Heart left ventricle (tissue), 13 donors: ENCODE data around the gene CYB561A3.

Source experiments
- CTCF ChIP-seq, 12 donors: fragments of 200-600 bp; sonication (generic) in 4 of 12; IDR thresholded peaks; one replicate each; pipeline versions ENCODE4 v1.5.0 to v1.8.0; 2018 to 2022; ENCODE audit warnings: antibody characterized with exemption in 12 of 12, mild to moderate bottlenecking in 5 of 12
- POLR2A ChIP-seq, 2 donors: fragments of 450-650 bp; IDR thresholded peaks; one replicate each; pipeline ENCODE4 v1.6.1; 2017; ENCODE audit warnings: antibody characterized with exemption in 2 of 2, mild to moderate bottlenecking in 2 of 2, moderate library complexity in 2 of 2
- donor health status: ischemic (EF 13 %, LVEDD 7.1; RV severe dilation, severe dysfunction).
- donor health status: DM: no; HTN: yes; CAD: no.
- donor health status: DM: no; HTN: no; CAD: no.
- donor health status: ischemic (EF 25% LVEDD 6.9; RV normal size, moderate dysfunction).
- donor health status: ischemic (EF 25% LVEDD 5.7; RV mildly dilated, moderate dysfunction).
- donor health status: ischemic (EF 35%, LVEDD 5.7; RV mildly dilated, moderate dysfunction).
- donor health status: nonischemic (EF 11% LVEDD 7.7; RV severe dilation, severe dysfunction).
- donor health status: DM: yes; HTN: yes; CAD: no.
- donor health status: PGD.
- donor health status: ischemic (EF 29% LVEDD 5.4; RV normal size, mild dysfunction).
- donor health status: nonischemic (EF 23%, LVEDD 6.1; RV moderate dilation, normal function).

GRCh38 chr11:61327669-61328071 is 34.0 kb downstream of the CYB561A3 start:
- TF ChIP-seq CTCF (IDR thresholded peaks at IDR 0.05) (no peak), POLR2A (IDR thresholded peaks at IDR 0.05) (no peak)
